PFSK-1 (cell line): Measurements from ENCODE around the gene ALDH3B1.

Source experiments
- FOXP2 ChIP-seq: optimal IDR thresholded peaks from 2 replicates; pipeline ENCODE3; 2011; ENCODE audit warnings: borderline replicate concordance, control low read depth, inconsistent platforms; ENCODE audit not compliant: insufficient read depth; ENCODE audit errors: extremely low read length, extremely low read depth
- POLR2AphosphoS5 ChIP-seq: IDR thresholded peaks from 2 replicates; pipeline ENCODE4 v1.6.1; 2012; ENCODE audit warnings: low read depth, mild to moderate bottlenecking, control low read depth, low read length, moderate library complexity
- SIN3A ChIP-seq: IDR thresholded peaks from 2 replicates; pipeline ENCODE4 v1.6.1; 2012; ENCODE audit warnings: mild to moderate bottlenecking, low read length, moderate library complexity, borderline replicate concordance; ENCODE audit not compliant: insufficient read depth
- TAF1 ChIP-seq: IDR thresholded peaks from 2 replicates; pipeline ENCODE4 v1.6.1; 2012; ENCODE audit warnings: low read length, control low read depth, borderline replicate concordance; ENCODE audit not compliant: insufficient read depth
- TF ChIP-seq, protein P1 (sequence below), 2 experiments: IDR thresholded peaks; 2 replicates each; pipeline versions ENCODE4 v1.6.1 to v1.8.0; 2011 to 2012; ENCODE audit warnings: low read depth in 2 of 2, low read length in 2 of 2, control low read depth in 1 of 2, inconsistent platforms in 1 of 2, mild to moderate bottlenecking in 1 of 2, moderate library complexity in 1 of 2; ENCODE audit not compliant: insufficient read depth in 1 of 2

The ALDH3B1 gene

DNA sequence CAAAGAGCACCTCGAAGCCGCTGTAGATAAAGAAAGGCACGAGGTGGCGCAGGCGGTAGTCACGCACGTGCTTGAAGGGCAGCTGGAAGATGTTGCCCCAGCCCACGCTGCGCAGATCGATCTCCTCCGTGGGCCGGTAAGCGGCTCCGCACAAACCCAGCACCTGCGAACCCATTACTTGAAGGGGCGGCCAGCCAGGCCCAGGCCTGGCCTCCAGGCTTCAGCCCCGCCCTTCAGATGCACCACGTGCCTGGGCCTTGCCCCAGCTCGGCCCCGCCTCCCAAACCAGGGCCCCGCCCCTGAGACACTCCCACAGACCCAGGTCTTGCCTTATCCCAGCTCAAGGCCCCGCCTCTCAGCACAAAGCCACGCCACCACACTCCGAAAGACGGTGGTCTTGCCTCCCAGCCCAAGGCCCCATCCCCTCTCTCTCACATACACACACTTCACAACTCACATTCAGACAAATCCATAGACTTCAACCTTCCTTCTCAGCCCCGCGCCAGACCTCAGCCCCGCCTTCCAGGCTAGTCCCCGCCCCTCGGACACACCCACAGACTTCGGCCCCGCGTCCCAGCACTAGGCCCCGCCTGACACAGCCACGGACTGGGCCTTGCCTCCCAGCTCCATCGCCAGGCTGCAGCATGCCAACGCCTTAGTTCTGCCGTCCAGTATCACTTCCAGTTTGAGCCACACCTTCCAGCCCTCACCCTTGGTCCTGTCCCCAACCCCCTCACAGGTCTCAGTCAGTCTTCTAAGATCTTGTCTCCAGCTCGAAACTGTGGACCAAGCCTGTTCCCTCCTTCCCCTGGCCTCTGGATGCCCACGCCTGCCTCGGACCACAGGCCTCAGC is 13.3 kb upstream of the ALDH3B1 start:
- TF ChIP-seq TAF1 = no peak
- no peak for TF ChIP-seq FOXP2
- TF ChIP-seq, protein P1, sequence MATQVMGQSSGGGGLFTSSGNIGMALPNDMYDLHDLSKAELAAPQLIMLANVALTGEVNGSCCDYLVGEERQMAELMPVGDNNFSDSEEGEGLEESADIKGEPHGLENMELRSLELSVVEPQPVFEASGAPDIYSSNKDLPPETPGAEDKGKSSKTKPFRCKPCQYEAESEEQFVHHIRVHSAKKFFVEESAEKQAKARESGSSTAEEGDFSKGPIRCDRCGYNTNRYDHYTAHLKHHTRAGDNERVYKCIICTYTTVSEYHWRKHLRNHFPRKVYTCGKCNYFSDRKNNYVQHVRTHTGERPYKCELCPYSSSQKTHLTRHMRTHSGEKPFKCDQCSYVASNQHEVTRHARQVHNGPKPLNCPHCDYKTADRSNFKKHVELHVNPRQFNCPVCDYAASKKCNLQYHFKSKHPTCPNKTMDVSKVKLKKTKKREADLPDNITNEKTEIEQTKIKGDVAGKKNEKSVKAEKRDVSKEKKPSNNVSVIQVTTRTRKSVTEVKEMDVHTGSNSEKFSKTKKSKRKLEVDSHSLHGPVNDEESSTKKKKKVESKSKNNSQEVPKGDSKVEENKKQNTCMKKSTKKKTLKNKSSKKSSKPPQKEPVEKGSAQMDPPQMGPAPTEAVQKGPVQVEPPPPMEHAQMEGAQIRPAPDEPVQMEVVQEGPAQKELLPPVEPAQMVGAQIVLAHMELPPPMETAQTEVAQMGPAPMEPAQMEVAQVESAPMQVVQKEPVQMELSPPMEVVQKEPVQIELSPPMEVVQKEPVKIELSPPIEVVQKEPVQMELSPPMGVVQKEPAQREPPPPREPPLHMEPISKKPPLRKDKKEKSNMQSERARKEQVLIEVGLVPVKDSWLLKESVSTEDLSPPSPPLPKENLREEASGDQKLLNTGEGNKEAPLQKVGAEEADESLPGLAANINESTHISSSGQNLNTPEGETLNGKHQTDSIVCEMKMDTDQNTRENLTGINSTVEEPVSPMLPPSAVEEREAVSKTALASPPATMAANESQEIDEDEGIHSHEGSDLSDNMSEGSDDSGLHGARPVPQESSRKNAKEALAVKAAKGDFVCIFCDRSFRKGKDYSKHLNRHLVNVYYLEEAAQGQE (IDR thresholded peaks at IDR 0.05; ENCODE audit: insufficient read depth in 1 of 2, low read depth in 2 of 2, low read length in 2 of 2) = no peak

DNA sequence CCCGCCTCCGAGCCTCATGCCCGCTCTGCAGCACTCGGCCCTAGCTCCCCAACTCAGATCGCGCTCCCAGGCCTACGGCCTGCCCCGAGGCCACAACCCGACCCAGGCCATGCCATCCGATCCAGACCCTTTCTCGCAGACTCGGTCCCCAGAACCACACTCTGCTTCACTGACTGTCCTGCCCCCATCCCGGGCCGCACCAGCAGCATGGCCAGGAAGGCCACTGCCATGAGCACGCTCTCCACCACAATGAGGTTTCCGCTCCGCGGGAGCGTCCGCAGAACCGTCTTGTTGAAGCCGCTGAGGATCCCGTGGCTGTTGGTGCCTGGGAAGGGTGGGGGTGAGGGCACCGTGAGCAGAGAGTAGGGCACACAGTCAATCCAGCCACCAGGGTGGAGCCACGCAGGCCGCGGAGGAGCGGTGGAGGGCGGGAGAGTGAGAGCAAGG is 12.6 kb upstream of the ALDH3B1 start:
- TF ChIP-seq, protein P1 (IDR thresholded peaks at IDR 0.05; ENCODE audit: insufficient read depth in 1 of 2, low read depth in 2 of 2, low read length in 2 of 2) = no peak
- TF ChIP-seq SIN3A = no peak
- TF ChIP-seq TAF1 = no peak
- TF ChIP-seq FOXP2 = no peak
- no peak for TF ChIP-seq POLR2AphosphoS5

DNA sequence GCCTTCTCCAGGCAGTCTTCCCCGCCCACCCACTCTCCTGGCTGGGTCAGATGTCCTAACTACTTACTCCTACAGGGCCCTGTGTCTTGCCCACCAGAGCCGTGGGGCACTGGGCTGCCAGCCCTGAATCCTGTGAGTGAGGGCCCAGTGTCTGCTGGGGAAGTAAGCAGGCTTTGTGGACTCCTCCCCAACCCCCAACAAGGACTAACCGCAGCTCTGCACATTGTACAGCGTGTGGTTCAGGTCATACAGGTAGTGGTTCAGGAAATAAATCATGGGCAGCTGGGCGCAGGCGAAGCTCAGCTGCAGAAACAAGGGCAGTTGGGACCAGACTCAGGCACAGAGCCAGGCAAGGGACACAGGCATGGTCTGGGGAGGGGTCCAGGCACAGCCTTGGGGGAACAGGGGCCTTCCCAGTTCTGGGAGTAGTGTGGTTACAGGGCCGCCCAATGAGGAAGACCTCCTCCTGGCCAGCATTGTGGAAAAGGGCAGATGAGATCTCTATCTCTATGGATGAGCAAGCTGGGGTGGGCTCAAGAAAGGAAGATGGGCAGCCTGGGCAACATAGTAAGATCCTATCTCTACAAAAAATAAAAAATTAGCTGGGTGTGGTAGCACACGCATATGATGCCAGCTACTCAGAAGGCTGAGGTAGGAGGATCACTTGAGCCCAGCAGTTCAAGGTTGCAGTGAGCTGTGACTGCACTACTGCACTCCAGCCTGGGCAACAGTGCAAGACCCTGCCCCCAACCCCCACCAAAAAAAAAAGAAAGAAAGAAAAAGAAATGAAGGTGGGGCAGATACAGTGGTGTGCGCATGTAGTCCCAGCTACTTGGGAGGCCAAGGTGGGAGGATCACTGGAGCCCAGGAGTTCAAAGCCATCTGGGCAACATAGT is 11.7 kb upstream of the ALDH3B1 start:
- TF ChIP-seq FOXP2 = no peak
- no peak for TF ChIP-seq TAF1
- TF ChIP-seq, protein P1 (IDR thresholded peaks at IDR 0.05; ENCODE audit: insufficient read depth in 1 of 2, low read depth in 2 of 2, low read length in 2 of 2) = no peak
- TF ChIP-seq SIN3A = no peak
- TF ChIP-seq POLR2AphosphoS5 = no peak

DNA sequence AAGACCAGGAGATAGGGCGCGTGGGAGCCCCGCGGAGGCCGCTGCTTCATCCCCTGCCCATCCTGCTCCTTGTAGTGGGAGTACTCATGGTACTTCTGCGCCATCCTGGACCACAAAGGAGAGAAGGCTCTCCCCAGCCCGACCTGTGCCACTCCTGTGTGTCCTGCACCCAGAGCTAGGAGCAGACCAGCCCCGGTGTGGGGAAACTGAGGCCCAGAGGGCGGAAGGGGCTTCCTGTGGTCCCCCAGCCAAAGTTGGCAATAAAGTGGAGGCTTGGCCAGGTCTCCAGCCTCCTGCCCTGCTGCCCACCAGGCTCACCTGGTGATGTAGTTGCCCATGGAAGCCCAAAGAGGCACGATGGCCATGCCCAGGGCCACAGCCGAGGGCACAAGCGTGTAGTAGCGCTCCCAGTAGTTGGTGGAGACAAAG is 10.9 kb upstream of the ALDH3B1 start:
- TF ChIP-seq FOXP2 = no peak
- no peak for TF ChIP-seq SIN3A
- no peak for TF ChIP-seq TAF1
- TF ChIP-seq POLR2AphosphoS5 = no peak
- TF ChIP-seq, protein P1 (IDR thresholded peaks at IDR 0.05; ENCODE audit: insufficient read depth in 1 of 2, low read depth in 2 of 2, low read length in 2 of 2) = no peak
